NCI-H345 treated with DMSO at 0.1 percent for 48 hours (cell line): ENCODE results near the gene NEGR1.

Experiments
- DNase-seq: peaks from one replicate; lab custom pipeline; 2025; ENCODE audit not compliant: unreplicated experiment; lab: John Stamatoyannopoulos, UW

The NEGR1 gene

GRCh38 chr1:72051538-72051937 lies 230.8 kb downstream of the NEGR1 start:
- DNase-seq, result no peak

- no peak for DNase-seq
Observed at GRCh38 chr1:72050551-72050950, 231.8 kb downstream of the NEGR1 start.

GRCh38 chr1:72037745-72038343 lies 244.5 kb downstream of the NEGR1 start:
- peak; percentile 42 for DNase-seq

GRCh38 chr1:72034827-72035226 lies 247.5 kb downstream of the NEGR1 start:
- no peak for DNase-seq

GRCh38 chr1:72023063-72023930 lies 259.0 kb downstream of the NEGR1 start:
- no peak for DNase-seq

GRCh38 chr1:72018562-72018961 lies 263.8 kb downstream of the NEGR1 start:
- no peak for DNase-seq

- no peak for DNase-seq
Observed at GRCh38 chr1:72015006-72015405, 267.3 kb downstream of the NEGR1 start.

- DNase-seq, result no peak
Observed at GRCh38 chr1:72013161-72013560, 269.2 kb downstream of the NEGR1 start.

GRCh38 chr1:72011721-72012120 lies 270.6 kb downstream of the NEGR1 start:
- no peak for DNase-seq

GRCh38 chr1:72010094-72010431 lies 272.3 kb downstream of the NEGR1 start:
- no peak for DNase-seq

GRCh38 chr1:72009173-72010093 lies 272.9 kb downstream of the NEGR1 start:
- no peak for DNase-seq

GRCh38 chr1:72007312-72007711 lies 275.0 kb downstream of the NEGR1 start:
- no peak for DNase-seq

GRCh38 chr1:72006092-72006491 lies 276.2 kb downstream of the NEGR1 start:
- no peak for DNase-seq

GRCh38 chr1:72003092-72003491 lies 279.2 kb downstream of the NEGR1 start:
- DNase-seq, result no peak

- no peak for DNase-seq
Observed at GRCh38 chr1:72000809-72001208, 281.5 kb downstream of the NEGR1 start.

- no peak for DNase-seq
Observed at GRCh38 chr1:71994646-71995045, 287.7 kb downstream of the NEGR1 start.

GRCh38 chr1:71987181-71987580 lies 295.2 kb downstream of the NEGR1 start:
- DNase-seq, result no peak

- DNase-seq, result no peak
Observed at GRCh38 chr1:71986160-71986559, 296.2 kb downstream of the NEGR1 start.

- DNase-seq, result no peak
Observed at GRCh38 chr1:71980556-71980955, 301.8 kb downstream of the NEGR1 start.

GRCh38 chr1:71979882-71980281 lies 302.5 kb downstream of the NEGR1 start:
- no peak for DNase-seq

- DNase-seq, result no peak
Observed at GRCh38 chr1:71967670-71968069, 314.7 kb downstream of the NEGR1 start.

- no peak for DNase-seq
Observed at GRCh38 chr1:71964188-71964587, 318.2 kb downstream of the NEGR1 start.
